ENCODE results near the gene C4orf17. TPM values are rescaled to one million over a fixed set of nuclear protein-coding genes. Genes with fewer than 3 reads are reported as not detected.

C4orf17 gene
- polyA plus RNA-seq, 3 donors, result 0.14 to 0.19 TPM; not detected in 1

Other genes starting within 250 kb of the C4orf17 start
- 1 to 10 TPM in 2 of 3 donors, under 1 TPM in 1; 0.60 to 2.3 (median 1.6) TPM for gene ADH1A, start 220.0 kb upstream of the C4orf17 start, polyA plus RNA-seq (ENCODE audit: insufficient read length in 3 of 3)
- gene ADH1B, start 189.6 kb upstream of the C4orf17 start, polyA plus RNA-seq (ENCODE audit: insufficient read length in 3 of 3), result 10 to 100 TPM; 20.9 to 28.6 (median 26.1) TPM
- 100 to 1,000 TPM; 121 to 139 (median 124) TPM for gene ADH1C, start 158.3 kb upstream of the C4orf17 start, polyA plus RNA-seq (ENCODE audit: insufficient read length in 3 of 3)
- not detected for gene ADH7, start 75.7 kb upstream of the C4orf17 start, polyA plus RNA-seq (ENCODE audit: insufficient read length in 3 of 3)
- gene TRMT10A, start 53.0 kb downstream of the C4orf17 start, polyA plus RNA-seq (ENCODE audit: insufficient read length in 3 of 3), result 10 to 100 TPM; 15.0 to 16.3 (median 15.9) TPM
- 10 to 100 TPM in 2 of 3 donors, 1 to 10 TPM in 1; 9.7 to 14.3 (median 14.2) TPM for gene MTTP, start 63.8 kb downstream of the C4orf17 start, polyA plus RNA-seq (ENCODE audit: insufficient read length in 3 of 3)
- gene C4orf54, start 146.8 kb downstream of the C4orf17 start, polyA plus RNA-seq (ENCODE audit: insufficient read length in 3 of 3), result 1 to 10 TPM; 1.1 TPM

Measured in renal pelvis (tissue), 3 donors.